AML-193 (cell line): ENCODE measurements around the gene KRTAP15-1.
A peak's percentile ranks its signal among the peaks of the same experiment; 100 is the strongest.

ENCODE experiments used
- DNase-seq, 2 experiments: peaks; one replicate each; lab custom pipeline; 2025; lab: John Stamatoyannopoulos, UW

KRTAP15-1 gene

DNA sequence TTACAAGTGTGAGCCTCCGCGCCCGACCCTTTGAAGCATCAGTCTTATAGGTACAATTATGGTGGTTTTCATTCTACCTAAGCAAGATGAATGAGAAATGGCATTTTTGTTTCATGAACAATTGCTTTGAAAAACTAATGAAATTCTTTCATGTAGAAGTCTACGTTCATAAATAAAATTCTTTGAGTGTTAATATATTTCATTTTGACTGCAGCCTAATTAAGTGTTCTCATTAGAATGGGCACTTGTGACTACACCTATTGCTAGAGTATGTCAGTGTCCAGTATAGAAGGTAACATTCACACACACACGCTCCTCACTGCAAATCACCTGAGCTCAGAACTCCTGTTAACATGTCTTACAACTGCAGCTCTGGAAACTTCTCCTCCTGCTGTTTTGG is at the start of gene KRTAP15-1:
Gene KRTAP15-1, plus strand, starts transcription at position 301 of the 400 bp plus-strand sequence. Its CDS starts 53 bp downstream, at position 354.
- DNase-seq, result no peak

DNA sequence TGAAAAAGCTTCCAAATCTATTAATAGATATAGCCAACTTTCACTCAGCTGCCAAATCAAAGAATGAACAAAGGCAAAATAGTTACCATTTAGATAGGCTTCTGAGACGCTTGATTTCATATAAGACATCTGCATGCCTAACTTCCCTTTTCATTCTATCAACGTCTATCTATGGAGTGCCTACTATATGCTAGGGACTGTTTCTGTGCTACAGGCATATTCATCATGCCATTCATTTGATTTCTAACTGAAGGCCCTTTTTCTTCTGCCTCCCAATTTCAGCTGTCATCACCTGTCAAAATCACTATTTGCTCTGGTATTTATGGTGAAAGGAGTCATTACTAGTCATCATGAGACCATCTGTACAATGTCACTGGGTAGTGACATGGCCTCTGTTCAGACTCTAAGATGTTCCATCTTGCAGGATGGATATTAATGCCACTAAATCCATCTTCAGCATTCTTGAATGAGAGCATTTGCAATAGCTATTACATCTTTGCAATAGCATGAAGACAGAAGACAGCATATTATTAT is 48.5 kb upstream of the KRTAP15-1 start:
- DNase-seq, result no peak

- DNase-seq, result no peak
Observed at GRCh38 chr21:30395731-30396130, 44.3 kb upstream of the KRTAP15-1 start, which contains the start of gene KRTAP13-1. Gene KRTAP13-1, plus strand, starts transcription at chr21:30396031. Its CDS starts 56 bp downstream, at chr21:30396087.

GRCh38 chr21:30408782-30409494 is 31.1 kb upstream of the KRTAP15-1 start:
- DNase-seq, result no peak

- DNase-seq, result no peak
Observed at GRCh38 chr21:30415993-30416392, 24.1 kb upstream of the KRTAP15-1 start.

DNA sequence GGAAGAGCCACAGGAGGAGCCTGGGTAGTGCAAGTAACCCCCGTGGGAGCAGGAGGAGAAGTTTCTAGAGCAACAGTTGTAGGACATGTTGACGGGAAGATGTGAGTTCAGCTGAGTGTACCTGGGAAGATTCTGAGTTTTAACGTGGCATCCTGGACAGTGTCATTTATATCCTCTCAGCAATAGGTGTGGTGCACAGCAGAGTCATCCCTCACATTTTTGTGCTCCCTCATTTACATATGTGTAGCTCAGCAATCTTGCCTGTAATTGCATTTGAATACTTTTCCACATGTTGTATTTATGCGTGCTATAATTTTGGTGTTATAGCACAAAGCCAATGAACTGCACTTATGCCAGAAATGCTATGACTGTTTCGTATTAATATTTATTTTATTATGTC is 14.2 kb upstream of the KRTAP15-1 start, which contains the start of gene KRTAP13-3:
Gene KRTAP13-3, minus strand, starts transcription at position 101 of the 400 bp plus-strand sequence. Its CDS starts 14 bp downstream, at position 87.
- no peak for DNase-seq

- DNase-seq, result no peak
Observed at GRCh38 chr21:30426731-30427130, 13.3 kb upstream of the KRTAP15-1 start.

- DNase-seq, result no peak
Observed at GRCh38 chr21:30430170-30430655, 9.9 kb upstream of the KRTAP15-1 start, which contains the start of gene KRTAP13-4. Gene KRTAP13-4, plus strand, starts transcription at chr21:30430220. Its CDS starts 56 bp downstream, at chr21:30430276.

GRCh38 chr21:30434033-30434631 is 5.9 kb upstream of the KRTAP15-1 start:
- peak; percentile 25 to 30 for DNase-seq

DNA sequence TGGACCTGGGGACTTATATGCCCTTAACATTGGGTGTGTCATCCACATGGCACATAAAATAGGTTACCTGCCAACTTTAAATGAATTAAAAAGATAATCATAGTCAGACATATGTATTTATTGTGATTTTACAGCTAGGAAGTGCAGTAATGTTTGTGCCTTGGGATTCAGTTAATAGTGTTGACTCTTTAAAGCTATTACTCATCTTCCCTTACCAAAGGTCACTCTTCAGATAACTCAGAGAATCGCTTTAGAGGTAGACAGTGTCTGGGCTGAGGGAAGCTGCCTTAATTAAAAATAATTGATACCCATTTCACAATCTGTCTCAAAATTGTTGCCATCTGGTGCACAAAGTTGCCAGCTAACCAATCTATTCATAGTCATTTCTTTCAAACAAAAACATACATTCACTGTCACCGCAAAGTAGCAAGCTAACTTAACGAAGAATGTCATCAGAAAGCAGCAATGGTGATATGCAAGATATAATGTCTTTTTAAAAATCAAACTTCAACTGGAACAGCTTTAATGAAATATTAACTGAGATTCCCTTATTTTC is 3.0 kb upstream of the KRTAP15-1 start:
- DNase-seq, result no peak

- no peak for DNase-seq
Observed at GRCh38 chr21:30443226-30443625, 3.2 kb downstream of the KRTAP15-1 start.

- DNase-seq, result no peak
Observed at GRCh38 chr21:30444204-30444603, 4.1 kb downstream of the KRTAP15-1 start.

DNA sequence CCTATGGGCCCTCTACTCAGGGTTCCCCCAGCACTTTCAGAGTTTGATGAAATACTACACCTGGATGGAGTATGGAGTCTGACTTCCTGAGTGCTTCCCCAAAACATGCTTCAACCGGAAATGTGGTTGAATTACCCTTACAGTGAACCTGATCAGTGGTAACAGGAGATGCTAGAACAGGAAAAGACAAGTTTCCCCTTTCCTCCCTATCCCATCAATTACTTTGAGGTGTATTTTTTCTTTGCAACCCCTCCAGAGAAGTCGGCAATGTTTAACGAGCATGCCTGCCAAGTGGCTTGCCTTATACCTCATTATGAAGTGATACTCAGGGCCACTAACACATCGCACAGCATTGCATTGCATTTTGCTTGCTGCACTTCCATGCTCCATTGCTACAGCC is 7.0 kb downstream of the KRTAP15-1 start:
- no peak for DNase-seq

DNA sequence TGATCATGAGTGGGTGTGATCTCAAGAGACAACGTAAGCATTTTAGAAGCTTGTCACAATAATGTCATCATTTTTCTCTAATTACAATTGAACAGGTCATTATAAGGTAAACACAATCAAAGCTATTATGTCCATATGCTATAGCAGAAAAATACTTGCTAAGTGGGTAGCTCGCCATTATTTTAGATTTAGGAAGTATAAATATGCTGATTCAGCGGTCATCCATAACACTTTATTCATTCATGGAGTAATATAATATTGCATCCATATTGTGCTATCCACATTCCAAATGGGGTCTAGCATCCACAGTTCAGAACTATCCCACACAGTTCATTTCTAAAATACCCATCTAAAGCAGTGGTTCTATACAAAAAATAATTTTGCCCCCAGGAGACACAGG is 8.4 kb downstream of the KRTAP15-1 start:
- DNase-seq, result no peak

DNA sequence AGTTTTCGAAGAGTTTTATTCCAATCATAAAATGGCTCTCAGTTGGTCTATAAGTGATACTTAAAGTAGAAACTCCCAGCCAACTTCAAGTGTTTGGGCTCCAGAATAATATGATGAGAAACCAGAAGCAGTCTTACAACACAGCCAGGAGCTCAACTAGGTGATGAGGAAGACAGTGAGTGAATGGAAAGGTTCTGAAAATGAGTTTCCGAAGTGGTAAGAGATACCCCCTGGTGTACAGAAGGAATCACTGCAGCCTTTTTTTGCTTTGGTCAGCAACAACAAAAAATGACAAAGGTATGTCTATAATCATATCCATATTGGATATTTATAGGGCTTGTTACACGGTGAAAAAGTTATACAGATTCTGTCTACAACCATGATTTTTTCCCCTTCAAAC is 23.6 kb downstream of the KRTAP15-1 start:
- peak; percentile 2 to 14 for DNase-seq

- no peak for DNase-seq
Observed at GRCh38 chr21:30468900-30469714, 29.0 kb downstream of the KRTAP15-1 start.

DNA sequence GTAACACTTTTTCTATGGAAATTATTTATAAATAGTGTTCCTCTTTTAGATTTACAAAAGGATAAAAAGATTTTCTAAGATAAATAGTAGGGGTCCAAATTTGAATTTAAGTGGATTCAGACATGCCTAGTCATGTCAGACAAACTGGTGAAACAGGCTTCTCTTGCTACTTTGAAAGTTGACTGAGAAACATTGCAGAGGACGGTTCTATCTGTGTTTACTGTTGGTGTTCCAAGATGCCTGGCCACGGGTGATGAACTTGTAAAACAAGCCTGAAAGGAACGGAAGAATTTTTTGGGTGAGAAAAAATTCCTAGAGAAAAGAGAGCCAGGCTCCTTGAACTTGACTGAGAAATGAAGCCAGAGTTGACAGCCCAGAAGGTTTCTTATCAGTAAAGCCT is 37.9 kb downstream of the KRTAP15-1 start:
- no peak for DNase-seq

- no peak for DNase-seq
Observed at GRCh38 chr21:30479259-30479658, 39.2 kb downstream of the KRTAP15-1 start.

GRCh38 chr21:30480145-30480544 is 40.1 kb downstream of the KRTAP15-1 start, which contains the start of gene KRTAP19-1:
Gene KRTAP19-1, minus strand, starts transcription at chr21:30480367. Its CDS starts 50 bp downstream, at chr21:30480317.
- DNase-seq, result no peak

DNA sequence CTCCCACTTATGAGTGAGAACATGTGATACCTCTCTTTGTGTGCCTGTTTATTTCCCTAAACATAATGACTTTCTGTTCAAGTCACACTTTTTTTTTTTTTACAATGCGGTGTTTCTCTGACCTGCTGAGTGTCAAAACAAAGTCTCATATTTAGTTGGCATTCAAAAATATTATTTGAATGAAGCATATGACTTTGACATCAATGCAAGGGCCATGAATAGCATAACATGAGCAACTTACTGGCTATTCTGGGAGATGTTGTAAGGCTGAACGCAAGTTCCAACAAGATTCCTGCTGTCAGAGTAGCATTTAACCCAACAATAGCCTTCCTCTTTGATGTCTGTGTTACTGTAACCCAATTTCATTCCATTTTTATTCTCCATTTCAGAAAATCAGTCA is 42.1 kb downstream of the KRTAP15-1 start:
- DNase-seq, result no peak

DNA sequence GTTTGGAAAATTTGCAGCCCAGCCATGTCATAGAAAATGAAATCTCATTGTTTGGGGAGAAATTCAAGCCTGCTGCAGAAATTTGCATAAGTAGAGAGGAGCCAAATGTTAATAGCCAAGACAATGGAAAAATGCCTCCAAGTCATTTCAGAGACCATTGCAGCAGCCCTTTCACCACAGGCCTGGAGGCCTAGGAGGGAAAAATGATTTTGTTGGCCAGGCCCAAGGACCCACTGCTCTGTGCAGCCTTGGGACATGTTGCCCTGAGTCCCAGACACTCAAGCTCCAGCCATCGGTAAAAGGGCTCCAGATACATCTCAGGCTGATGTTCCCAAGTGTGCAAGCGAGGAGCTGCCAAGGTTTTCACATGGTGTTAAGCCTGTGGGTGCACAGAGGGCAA is 46.1 kb downstream of the KRTAP15-1 start:
- no peak for DNase-seq

DNA sequence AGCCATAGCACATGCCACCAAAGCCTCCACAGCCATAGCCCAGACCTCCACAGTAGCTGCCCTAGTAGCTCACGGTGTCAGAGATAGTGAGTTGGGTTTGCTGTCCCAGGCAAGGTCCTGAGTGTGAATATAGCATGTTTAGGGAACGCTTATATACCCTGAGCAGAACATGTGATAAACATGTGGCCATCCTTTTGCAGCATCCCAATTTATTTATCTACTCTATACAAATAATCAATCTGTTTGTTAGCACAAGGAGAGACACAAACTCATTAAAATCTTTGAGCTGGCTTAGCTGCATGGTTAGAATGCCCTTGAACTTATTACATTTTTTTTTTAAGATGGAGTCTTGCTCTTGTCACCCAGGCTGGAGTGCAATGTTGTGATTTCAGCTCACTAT is 47.3 kb downstream of the KRTAP15-1 start, which contains the start of gene KRTAP19-2:
Gene KRTAP19-2, minus strand, starts transcription at position 101 of the 400 bp plus-strand sequence. Its CDS starts 88 bp downstream, at position 13.
- no peak for DNase-seq
